NCI-H1105 (cell line): ENCODE results near the gene FHOD3.

ENCODE experiments used
- DNase-seq: peaks from one replicate; lab custom pipeline; 2025; lab: John Stamatoyannopoulos, UW

FHOD3 gene

DNA sequence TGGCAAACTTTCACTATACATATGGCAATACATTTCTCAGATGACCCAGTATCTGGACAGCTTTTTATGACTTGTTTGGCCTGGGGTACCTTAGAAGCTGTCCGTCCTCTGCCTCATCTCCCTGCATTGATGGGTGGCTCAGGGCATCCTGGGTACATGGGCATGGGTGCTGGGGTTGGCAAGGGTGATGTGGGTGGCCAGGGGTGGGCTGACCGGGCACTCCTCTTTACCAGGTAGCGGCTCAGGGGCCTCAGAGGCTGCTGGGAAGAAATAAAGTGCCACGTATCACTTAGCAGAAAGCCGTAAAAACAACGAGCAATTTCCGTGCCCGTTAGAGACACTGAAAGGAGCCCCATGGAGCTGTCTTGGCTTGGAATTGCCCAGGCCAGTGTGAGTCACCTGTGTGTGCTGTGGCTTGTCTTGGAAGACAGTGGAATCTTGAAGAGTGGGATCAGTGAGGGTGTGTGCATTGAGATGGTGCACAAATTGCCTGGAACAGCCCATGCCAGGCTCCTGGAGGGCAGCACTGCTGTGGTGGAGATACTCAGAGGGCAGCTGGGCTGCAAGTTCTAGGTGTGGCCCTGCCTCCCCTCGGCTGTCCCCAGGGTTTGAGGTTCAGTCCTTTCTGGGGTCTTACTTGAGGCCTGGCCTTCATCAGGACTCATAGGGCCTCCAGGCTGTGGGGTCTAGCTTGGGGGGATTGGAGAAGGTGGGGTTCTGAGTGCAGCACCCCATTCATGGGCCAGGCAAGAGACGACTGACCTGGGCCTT, 88.8 kb downstream of the FHOD3 start:
- DNase-seq: no peak

DNA sequence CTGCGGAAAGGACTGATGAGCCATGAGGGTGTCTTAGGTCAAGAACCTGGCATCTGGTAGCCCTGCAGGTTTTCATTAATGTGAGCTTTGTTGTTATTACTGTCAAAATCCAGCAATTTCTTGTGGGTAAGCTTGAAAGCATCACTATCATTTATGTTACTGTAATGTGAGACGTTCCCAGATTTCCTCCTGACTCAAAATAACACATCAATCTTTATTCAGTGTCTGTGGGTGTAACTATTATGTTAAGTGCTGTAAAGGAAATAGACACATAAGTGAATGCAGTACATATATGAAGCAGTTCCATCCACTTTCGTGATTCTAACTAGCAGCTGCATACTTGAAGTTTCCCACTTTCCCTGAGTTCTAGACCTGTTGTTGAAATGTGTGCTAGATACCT, 89.8 kb downstream of the FHOD3 start:
- no peak for DNase-seq

DNA sequence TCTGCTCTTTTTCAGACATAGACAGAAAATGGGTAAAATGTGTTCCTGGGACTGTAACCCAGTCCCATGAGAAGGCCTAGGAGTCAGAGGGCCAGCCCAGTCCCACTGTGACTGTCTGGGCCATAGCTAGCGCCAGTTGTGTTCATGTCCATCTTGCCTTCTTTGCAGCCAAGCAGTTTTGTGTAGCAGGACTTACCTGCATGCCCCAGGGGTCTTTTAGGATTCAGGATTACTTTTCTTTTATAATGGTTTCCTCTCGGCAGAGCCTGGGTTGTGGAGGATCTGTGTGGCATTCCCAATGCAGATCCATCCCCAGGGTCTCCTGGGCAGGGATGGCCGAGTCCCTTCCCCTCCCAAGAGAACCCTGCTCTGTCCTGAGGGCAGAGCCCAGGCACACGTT, 90.8 kb downstream of the FHOD3 start:
- DNase-seq: no peak

DNA sequence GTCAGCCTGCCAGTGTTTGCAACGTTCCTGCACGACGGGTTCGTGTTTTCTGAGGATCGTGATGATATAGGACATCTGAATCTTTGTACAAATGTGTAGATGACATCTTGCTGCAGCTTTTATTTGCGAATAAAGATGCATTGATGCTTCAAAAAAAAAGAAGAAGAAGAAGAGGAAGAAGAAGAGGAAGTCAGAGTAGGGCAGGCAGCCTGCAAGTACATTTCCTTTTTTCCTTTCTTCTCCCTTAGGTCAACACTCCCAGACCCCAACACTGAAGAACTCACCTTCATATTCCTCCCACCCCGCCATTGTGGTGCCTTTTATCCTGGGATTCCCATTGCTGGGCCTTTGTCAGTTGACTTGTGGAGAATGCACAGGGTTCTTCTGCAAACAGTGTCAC, 91.5 kb downstream of the FHOD3 start:
- no peak for DNase-seq

DNA sequence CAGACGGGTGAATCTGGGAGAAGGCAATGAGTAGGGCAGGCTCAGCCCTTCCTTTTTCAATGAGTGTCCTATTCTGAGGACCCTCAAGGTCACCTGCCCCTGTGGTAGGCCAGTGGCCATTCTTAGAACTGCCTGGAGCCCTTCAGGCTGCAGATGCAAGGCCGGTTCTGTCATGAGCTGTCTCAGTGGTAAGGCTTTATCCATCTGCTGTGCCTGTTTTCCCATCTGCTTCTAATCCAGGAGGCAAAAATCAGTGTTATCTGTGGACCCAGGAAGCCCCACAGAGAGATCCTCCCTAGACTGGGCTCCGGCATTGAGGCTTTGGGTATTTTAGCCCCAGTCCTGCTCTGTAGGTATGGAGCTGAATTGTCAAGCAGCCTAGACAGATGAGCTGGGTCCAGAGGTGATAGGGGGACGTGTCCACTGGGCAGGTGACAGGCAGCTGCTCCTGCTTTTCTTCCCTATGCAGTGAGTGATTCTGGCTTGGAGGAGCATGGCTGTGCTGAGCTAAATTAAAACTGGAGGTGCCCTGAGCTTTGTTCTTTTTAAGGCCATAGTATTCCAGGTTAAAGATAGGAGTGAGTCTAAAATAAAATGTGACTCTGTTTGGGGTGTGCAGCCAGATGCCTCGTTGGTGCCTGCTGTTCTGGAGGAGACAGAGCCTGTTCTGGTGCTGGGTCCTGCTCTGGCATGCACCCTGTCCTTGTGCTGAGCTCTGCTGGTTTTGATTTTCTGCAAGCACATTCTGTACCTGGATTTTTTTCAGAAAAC, 92.5 kb downstream of the FHOD3 start:
- no peak for DNase-seq

DNA sequence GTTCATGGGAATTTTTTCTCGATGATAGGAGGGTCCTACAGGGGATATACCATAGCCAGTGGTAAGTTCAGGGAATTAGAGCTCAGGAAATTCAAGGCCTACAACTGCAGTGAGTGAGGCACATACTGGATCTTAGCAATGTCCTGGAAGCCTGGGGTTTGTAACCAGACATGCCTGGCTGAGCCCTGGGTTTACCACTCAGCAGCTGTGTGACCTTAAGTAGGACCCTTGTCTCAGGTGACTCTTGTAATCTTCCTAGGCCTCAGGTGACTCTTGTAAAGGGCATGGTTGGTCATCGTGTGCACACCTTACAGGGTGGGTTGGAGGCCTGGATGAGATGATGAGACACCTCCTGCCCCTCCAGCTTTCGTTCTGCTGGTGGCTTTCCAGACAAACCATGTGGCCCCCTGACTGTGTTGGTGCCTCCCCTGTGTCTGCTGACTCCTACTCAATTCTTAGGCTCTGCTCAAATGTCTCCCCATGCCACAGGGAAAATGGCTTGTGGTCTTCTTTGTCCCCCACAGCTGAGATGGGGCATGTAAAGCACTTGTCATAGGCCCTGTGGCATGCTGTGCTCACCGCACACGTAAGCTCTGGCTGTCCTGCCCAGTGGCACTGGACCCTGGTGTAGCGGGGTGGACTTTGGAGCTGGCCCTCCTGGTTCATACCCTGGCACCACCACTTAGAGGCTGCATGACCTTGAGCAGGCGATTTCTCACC, 94.1 kb downstream of the FHOD3 start:
- DNase-seq: no peak

DNA sequence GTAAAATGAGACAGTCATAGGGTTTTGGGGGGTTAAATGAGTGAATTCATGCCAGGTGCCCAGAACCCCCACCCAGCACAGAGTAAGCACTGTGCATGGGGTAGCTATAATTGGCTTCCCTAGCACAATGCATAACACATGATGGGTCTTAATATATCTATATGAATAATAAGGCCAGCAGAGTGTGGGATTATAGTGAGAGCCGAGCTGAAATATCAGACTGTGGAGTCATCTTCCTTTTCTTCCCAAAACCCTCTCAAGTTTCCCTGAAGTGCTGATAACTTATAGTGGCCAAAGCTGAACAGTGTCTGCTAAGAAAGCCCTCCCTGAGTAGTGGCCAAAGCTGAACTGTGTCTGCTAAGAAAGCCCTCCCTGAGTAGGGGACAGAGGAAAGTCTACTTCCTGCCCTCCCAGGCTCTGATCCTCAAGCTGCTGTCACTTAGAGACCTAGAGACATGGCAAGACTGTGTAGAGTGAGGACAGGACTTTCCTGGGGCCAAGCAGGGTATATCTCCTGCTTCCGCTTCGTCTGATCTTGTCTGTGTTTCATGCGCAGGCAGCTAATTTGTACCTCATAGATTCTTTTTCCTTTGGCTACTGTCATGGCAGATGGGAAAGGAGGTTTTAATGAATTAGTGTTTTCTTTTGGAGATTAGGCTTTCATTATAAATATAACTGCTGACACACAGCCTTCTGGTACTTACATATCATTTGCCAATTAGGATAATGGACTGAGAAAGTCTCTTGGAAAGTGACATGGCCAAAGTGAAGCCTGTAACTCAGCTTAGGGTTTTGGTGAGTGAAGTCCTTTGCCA, 94.9 kb downstream of the FHOD3 start:
- no peak for DNase-seq

DNA sequence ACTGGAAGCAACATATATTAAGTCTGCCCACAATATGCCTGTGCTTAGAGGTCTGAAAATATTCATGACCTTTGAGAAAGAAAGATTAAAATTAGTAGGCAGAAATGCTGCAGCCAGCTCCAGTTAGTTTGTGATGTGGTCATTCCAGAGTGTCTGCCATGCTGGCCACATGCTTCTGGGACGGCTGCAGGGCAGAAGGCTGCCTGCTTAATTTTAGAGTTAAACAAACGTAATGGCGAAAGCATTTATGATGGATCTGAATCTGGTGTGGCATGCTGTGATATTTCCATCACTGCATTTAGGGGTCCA, 95.4 kb downstream of the FHOD3 start:
- DNase-seq: no peak

DNA sequence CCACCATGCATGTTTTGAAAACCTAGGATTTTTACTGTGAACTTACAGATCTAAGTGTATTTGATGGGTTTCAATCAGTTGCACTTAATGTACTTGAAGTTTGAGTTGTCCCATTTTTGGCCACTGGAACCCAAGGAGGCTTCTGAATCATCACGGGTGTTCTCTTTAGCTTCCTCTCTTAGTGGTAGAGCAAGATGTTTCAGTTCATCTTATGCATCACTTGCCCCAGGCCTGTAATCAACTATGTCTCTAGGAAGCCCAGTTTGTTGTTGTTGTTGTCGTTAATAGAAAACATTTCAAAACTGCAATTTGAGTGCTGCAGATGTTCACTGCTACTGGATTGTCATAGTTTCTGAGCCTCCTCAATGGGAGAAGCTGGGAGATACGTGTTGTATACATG, 97.0 kb downstream of the FHOD3 start:
- no peak for DNase-seq

DNA sequence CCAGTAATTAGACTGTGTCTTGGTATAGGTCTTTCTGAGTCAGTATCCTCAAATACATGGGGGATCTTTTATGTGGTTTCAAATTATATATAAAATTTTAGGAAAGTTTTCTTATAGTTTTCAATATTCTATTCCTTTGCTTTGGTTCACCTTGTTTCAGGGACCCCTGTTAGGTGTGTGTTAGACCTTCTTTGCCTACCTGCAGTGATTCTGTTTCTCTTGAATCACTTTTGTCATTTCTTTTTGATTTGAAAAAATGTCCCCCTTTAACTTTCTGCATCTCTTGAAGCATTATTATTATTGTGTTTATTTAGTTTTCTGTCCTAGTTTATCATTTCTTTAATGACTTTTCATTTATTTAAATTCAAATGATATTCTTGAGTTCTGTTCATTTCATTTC, 98.7 kb downstream of the FHOD3 start:
- no peak for DNase-seq

DNA sequence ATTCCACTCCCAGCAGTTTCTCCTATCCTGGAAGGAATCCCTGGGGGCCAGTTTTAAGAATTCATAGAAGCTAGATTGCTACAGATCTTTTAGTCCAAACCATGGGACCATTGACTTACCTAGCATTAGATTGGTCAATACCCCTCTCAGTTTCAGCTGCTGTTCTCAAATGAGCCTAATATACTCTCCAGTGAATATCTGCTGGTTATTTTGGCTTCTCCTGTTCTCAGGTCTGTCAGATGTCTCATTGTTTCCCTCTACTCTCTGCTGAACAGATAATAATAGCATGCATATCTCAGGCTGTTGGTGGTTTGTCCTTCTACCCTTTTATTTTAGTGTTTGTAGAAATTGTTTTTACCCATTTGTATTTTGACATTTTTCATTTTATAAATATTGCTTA, 99.5 kb downstream of the FHOD3 start:
- no peak for DNase-seq

DNA sequence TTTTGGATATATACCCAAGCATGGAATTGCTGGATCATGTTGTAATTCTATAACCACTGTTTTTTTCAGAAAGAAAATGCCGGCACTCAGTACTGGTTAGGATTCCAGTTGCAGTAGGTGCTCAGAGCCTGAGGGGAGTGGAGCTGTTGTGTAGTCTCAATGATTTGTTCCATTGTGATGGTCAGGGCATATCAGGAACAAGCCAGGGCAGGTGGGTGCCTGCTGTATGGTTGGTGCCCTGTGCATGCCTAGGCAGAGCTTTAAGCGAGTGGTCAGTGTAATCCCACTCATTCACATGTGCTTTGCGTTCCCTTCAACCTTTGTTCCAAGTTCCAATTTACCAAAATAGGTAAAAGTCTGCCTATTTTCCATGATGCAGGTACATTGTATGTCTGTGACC, 100.9 kb downstream of the FHOD3 start:
- DNase-seq: no peak

DNA sequence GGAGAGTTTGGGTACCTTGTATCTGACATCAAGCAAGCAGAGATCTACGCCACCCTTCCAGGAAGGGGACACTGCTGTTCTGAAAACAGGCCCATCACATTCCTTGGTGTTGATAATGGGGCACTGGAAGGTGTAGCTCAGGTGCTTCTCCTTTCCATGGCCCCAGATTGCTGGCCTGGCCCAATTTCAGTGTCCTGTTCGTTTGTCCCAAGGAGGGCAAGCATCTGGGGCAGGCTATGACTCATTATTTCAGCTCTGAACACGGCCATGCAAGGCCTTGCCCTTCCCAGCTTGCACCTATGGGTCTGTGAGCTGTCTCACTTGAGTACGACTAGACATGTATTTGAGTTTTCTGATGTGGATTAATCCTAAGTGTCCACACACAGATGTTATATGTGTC, 101.5 kb downstream of the FHOD3 start:
- no peak for DNase-seq

DNA sequence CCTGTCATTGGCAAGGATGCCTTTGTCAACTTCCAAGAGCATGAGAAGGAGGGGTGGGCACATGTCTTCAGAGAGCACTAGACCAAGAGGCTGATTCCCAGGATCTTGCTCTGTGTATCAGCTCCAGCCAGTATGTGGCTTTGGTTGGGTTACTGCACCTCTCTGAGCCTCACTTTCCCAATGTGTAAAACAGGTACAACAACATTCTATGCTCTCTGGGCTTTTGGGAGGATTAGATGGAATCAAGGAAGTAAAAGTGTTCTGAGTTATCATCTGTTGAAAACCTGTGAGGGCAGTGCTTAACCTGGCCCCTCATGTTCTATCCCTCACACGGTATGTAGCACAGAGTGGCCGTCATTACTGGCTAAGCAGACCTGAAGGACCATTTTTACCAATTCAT, 103.9 kb downstream of the FHOD3 start:
- DNase-seq: no peak

DNA sequence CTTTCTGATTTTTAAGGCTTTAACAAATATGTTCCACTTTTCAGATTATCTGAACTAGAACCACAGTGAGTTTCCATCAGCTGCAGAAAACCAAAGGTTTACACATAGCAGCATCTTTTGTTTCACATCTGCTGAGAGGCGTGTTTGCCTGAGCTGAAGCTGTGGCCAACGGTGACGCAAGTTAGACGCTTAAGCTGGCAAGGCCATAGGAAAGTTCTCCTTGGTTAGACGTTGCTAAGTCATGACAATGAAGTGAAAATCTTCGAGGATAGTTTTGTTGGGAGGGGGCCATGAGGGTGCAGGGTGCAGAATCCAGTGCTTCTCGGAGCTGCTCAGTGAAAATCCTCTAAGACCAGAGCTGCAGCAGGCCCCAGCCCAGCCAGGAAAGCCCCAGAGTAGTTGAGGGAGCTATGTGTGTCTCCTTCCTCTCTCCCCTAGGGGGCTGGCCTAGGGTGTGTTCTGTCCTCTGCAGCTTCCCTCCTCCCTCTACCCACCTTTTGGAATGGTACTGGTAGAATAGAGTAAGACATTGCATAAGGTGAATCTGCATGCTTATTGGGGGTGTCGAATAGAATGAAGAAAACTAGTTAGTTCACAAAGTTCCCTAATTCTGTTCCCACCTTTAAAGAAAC, 105.4 kb downstream of the FHOD3 start:
- no peak for DNase-seq

DNA sequence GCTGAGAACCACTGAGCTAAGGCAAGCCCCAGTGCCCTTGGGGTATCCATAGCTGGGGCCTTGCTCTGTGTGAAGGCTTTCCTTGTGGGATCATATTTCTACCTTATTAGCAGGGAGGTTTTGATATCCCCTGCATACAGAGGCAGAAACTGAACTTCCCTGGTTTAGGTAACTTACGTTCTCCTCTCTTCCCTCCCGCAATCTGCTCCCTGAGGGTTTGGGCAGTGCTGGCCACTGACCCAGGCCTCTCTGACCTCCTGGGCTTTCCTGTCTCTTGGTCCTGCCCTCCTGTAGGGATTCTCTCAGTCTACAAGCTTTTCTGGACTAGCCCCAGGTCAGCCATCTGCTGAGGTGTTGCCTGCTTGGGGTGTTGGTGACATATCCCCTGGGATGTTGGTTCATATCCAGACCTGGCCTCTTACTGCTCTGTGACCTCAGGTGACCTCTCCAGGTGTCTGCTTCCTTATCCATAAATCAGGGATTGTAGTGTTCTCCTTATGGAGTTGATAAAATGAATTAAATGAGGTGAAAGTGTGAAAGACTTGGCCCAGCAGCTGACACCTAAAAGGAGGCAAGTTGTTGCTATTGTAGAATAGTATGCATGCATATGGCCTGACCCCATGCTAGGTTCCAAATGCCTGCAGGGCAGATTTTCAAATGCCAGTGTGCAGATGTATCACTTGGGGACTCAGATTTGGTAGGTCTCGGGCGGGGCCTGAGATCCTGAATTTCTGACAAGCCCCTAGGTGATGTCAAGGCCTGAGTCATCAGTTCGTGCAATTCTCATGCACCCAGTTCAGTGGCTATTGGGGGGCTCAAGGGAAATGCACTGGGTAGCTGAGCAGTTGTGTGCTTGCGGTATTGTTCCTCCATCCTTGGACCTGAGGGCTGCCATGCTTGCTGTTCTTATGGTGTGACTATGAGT, 106.6 kb downstream of the FHOD3 start:
- DNase-seq: no peak

DNA sequence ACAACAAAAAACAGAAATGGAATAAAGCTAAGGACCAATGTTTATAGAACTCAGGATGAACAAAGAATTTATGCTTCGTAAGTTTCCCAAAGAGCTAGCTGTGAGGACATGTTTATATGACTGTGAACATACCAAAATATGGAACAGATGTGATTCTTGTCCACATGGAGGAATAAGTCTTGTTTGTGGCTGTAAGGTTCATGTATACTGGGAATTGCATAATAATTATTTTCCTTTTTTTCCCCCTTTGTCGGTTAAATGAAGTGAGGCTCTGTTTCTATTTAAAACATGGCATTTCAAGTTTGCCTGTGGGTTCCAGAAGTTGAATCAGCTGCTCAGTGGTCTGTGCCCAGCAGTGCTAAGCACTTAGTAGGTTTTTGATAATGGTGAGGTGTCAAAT, 108.1 kb downstream of the FHOD3 start:
- no peak for DNase-seq

DNA sequence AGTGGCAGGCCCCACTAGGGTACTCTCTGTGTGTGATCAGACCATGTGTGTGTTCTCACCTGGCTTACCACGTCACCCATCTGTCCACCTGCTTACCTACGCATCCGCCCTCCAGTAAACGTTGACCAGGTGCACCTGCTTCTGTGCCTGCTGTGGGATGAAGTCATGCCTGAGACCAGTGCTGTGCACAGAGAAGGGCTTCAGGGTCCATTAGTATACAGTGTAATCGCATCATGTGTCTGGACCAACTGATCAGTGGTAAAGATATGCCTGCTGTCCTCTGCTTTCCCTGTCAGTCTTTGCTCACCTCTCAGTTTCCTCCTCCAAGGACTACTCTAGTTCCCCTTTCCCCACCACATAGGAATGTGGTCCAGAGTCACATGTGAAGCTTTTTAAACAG, 109.3 kb downstream of the FHOD3 start:
- no peak for DNase-seq

DNA sequence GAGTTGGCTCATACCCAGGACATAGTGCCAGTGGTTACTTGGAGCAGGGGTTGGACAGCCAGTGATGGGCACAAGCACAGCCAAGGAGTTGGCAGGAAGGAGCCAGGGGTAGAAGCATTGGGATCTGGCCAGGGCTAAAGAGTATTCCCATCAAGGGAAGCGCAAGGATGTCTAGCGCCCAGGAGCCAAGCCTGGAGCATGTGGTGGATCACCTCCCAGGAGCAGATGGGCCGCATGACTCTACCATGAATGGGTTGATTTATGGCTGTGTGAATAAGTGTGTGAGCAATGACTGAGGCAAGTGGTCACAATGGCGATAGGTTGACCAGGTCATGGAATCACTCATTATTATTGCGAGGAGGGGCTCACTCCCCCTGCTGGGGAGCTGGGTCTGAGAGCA, 111.1 kb downstream of the FHOD3 start:
- DNase-seq: no peak

DNA sequence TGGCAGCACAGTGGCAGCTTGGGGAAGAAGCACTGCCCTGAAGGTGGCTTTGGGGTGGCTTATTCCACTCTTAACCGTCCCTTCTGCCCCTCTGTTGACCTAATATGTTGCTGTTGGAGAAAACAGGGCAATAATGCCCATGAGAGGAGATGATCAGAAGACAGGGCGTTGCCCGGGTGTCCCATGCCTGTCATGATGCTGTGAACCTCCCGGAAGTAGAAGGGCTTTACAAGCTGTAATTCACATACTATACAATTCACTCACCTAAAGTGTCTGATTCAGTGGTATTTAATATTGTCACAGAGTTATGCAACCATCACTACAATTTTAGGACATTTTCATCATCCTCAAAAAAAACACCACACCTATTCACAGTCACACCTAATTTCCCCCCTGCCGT, 112.3 kb downstream of the FHOD3 start:
- DNase-seq: no peak

DNA sequence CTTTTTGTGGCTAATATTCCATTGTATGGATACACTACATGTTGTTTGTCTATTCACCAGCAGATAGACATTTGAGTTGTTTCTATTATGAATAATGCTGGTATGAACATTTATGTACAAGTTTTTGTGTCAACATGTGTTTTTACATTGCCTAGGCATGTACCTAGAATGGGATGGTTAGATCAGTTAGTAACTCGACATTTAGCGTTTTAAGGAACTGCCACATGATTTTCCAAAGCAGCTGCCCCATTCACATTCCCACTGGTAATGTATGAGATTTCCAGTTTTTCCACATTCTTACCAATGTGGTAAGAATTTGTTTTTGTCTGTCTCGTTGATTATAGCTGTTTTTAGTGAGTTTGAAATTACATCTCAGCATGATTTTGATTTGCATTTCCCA, 112.8 kb downstream of the FHOD3 start:
- DNase-seq: no peak
